Kidney epithelial cell (primary cell): ENCODE data around the gene PBXIP1. TPM values are rescaled to one million over a fixed set of nuclear protein-coding genes. Genes with fewer than 3 reads are reported as not detected.

ENCODE experiments used
- DNase-seq: peaks from one replicate; pipeline ENCODE4 v3.0.0-alpha.2; 2010; ENCODE audit warnings: low read depth
- H3K27me3 ChIP-seq: 2 replicates; pipeline ENCODE4 v1.6.0; 2011; ENCODE audit warnings: low read length; ENCODE audit not compliant: control insufficient read depth, insufficient read depth
- H3K36me3 ChIP-seq: 2 replicates; pipeline ENCODE4 v1.5.1; 2011; ENCODE audit warnings: low read length; ENCODE audit not compliant: control insufficient read depth, insufficient read depth
- H3K4me3 ChIP-seq: 2 replicates; pipeline ENCODE4 v1.5.1; 2011; ENCODE audit warnings: low read depth, mild to moderate bottlenecking, control low read depth, low read length
- total RNA-seq: library from RNA; depleted of rRNA; stranded (reverse); fragments of >200 nt; gene quantifications from 2 replicates; pipeline ENCODE4 v1.2.3, GENCODE V29; 2015
- TF ChIP-seq, protein P1 (sequence below): IDR thresholded peaks from 2 replicates; pipeline ENCODE4 v1.5.1; 2011; ENCODE audit warnings: mild to moderate bottlenecking, moderate library complexity, low read length, control low read depth, inconsistent platforms; ENCODE audit not compliant: insufficient read depth, poor library complexity, severe bottlenecking

PBXIP1 gene
- total RNA-seq, 1 donor from 2014 or later, result 102 TPM

DNA sequence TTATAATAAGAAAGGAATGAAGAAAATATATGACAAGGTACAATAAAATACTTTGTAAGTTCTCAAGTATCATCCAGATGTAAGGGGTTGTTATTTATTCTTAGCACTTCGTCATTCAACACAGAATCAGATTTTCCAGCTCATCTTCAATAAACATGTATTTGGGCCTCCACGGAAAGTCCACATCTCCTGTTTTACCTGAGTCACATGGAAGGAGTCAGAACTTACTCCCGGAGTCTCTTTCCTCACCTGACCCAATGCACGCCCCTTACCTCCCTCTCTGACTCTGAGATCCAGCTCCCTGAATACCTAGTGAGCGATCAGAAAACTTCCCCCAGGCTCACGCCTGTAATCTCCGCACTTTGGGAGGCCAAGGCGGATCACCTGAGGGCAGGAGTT is 17.9 kb downstream of the PBXIP1 start:
- DNase-seq, result no peak

DNA sequence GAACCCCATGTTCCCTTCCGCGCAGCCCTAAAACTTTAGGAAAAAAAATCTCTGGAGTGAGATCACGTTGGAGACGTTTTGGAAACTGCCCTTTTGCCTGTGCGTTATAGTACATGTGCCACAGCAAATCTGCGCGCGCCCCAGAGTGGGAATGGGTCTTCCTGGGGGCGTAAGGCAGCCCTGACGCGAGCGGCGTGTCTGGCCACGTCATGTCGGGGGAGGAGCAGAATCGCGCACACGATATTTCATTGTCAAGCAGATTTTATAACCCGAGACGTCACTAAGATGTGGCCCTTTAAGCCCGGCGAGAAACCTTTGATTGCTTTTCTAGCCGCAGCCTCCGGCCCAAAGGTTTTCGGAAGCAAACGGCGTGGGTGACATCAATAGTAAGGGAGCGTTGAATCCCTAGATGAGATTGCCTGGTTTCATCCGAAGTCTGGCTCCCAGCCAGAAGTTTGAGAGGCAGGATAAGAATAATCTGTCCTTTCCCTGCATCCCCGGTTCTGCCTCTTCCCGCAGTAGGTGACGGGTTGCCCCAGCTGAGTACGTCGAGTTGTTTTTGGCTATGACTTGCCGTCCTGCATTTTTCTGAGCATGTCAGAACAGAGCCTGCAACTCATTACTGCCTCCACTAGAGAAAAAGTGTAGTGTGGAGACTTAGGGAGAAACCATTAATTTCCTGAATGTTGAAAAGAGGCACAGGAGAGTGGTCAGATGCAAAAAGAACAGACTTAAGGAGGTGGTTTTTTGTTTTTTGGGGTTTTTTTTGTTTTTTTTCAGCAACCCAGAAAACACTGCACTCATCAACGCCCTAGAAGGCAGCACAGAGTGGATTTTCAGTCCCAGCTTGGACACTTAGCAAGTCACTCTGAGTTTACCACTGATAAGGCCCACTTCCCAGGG is 18.6 kb downstream of the PBXIP1 start:
- no peaks in the 10 kb centered on the region for H3K36me3 ChIP-seq
- peak; percentile 70 for DNase-seq
- no peaks in the 10 kb centered on the region for H3K27me3 ChIP-seq
- TF ChIP-seq, protein P1, sequence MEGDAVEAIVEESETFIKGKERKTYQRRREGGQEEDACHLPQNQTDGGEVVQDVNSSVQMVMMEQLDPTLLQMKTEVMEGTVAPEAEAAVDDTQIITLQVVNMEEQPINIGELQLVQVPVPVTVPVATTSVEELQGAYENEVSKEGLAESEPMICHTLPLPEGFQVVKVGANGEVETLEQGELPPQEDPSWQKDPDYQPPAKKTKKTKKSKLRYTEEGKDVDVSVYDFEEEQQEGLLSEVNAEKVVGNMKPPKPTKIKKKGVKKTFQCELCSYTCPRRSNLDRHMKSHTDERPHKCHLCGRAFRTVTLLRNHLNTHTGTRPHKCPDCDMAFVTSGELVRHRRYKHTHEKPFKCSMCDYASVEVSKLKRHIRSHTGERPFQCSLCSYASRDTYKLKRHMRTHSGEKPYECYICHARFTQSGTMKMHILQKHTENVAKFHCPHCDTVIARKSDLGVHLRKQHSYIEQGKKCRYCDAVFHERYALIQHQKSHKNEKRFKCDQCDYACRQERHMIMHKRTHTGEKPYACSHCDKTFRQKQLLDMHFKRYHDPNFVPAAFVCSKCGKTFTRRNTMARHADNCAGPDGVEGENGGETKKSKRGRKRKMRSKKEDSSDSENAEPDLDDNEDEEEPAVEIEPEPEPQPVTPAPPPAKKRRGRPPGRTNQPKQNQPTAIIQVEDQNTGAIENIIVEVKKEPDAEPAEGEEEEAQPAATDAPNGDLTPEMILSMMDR, result peak; percentile 16
- H3K4me3 ChIP-seq, result peak overlapping the region; percentile 63

More for the DNA sequence above, 17.9 kb downstream of the PBXIP1 start:
- TF ChIP-seq, protein P1, result no peak
- H3K4me3 ChIP-seq, result peak overlapping the region; percentile 63
- no peaks in the 10 kb centered on the region for H3K36me3 ChIP-seq
- H3K27me3 ChIP-seq, result no peaks in the 10 kb centered on the region

DNA sequence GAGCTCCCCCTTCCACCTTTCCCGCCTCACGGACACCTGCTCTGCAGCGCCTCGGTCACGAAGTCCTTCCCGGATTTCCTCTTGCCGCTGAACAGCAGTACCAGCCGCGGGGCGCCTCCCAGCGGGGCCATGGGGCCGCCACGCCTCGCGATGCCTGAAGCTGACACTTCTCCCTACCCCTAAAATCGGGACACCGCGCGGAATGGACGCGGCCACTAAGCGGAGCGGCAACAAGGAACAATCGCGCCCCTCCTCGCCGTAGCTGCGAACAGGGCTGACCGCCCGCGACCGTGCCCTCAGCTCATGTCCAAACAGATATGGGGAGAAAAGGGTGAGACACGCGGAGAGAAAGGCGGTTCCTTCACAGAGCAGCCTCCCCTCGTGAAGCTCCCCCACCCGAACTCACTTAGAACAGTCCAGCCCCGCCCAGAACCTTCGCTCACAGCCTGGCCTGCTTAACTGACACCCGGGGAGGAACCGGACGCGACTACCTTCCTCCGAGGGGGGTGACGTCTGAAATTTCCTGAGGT is 19.3 kb downstream of the PBXIP1 start, which contains the start of gene PMVK:
TSS of gene PMVK (minus strand) at position 165 of the 530 bp plus-strand sequence. CDS start at position 131, 34 bp downstream.
- TF ChIP-seq, protein P1, result peak; percentile 34
- H3K4me3 ChIP-seq, result peak within 1 kb of the TSS; percentile 63
- no peaks in the 10 kb centered on the region for H3K36me3 ChIP-seq
- H3K27me3 ChIP-seq, result no peaks in the 10 kb centered on the region
- DNase-seq, result peak; percentile 54

DNA sequence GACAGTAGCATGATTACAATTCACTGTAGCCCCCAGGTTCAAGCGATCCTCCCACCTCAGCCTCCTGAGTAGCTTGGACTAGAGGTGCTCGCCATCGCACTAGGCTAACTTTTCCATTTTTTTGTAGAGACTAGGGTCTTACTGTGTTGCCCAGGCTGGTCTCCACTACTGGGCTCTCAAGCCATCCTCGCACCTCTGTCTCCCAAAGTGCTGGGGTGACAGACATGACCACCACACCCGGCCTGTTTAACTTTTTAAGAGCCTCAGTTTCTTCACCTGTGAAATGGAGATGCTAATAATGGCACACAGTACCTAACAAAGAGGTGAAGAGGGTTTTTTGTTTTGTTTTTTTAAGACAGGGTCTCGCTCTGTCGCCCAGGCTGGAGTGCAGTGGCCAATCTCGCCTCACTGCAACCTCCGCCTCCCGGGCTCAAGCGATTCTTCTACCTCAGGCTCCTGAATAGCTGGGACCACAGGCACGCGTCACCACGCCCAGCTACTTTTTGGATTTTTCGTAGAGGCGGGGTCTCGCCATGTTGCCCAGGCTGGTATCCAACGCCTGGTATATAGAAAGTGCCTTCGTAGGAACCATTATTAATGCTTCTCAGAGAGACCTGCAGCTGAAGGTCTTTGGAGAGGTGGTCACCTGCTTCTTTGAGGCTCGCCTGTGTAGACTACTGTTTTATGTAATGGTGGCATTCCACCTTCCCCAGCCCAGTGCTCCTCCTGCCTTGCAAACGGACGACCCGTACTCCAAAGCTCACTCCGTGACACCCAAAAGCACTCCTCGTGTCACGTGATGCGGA is 19.9 kb downstream of the PBXIP1 start:
- DNase-seq, result no peak
- peak overlapping the region; percentile 63 for H3K4me3 ChIP-seq
- TF ChIP-seq, protein P1, result no peak

DNA sequence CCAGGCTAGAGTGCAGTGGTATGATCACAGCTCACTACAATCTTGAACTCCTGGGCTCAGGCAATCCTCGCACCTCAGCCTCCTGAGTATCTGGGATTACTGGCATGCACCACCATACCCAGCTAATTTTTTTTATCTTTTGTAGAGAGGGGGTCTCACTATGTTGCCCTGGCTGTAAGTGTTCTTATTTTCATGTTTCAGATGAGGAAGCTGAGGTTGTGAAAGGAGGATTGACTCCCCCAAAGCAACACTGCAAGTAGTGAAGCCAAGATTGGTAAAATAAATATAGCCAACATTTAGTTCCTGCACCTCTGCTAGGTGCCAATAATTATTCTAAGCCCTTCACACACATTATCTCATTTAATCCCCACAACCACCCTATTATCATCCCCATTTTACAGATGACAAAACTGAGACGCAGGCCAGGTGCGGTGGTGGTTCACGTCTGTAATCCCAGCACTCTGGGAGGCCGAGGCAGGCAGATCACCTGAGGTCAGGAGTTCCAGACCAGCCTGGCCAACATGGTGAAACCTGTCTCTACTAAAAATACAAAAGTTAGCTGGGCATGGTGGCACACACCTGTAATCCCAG is 21.4 kb downstream of the PBXIP1 start:
- H3K4me3 ChIP-seq, result no peak overlapping the region
- no peak for DNase-seq
- TF ChIP-seq, protein P1, result no peak
- no peaks in the 10 kb centered on the region for H3K36me3 ChIP-seq
- H3K27me3 ChIP-seq, result no peaks in the 10 kb centered on the region

More for the DNA sequence above, 19.9 kb downstream of the PBXIP1 start:
- Histone ChIP-seq H3K36me3 (no peaks in the 10 kb centered on the region), H3K27me3 (no peaks in the 10 kb centered on the region)
